Measurements from ENCODE around the gene BAMBI.

BAMBI gene

DNA sequence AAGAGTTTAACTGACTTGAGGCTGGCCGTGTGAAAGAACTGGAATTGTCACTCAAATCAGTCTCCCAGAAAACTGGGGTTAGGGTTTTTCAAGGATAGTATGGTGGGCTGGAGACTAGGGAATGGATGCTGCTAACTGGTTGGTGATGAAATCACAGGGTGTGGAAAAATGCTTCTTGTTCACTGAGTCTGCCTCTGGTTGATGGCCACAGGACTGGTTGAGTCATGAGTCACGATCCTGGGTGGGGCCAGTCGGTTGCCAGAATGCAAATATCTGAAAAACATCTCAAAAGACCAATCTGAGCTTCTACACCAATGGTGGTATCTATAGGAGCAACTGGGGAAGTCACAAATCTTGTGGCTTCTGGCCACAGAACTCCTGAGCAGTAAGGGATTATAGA is 16.3 kb upstream of the BAMBI start:
- H3K79me2 ChIP-seq (ENCODE audit: insufficient read depth, low read length) = no peaks in the 10 kb centered on the region
- H3K4me1 ChIP-seq (ENCODE audit: insufficient read depth, low read length) = no peaks in the 10 kb centered on the region
- TF ChIP-seq, protein P1, sequence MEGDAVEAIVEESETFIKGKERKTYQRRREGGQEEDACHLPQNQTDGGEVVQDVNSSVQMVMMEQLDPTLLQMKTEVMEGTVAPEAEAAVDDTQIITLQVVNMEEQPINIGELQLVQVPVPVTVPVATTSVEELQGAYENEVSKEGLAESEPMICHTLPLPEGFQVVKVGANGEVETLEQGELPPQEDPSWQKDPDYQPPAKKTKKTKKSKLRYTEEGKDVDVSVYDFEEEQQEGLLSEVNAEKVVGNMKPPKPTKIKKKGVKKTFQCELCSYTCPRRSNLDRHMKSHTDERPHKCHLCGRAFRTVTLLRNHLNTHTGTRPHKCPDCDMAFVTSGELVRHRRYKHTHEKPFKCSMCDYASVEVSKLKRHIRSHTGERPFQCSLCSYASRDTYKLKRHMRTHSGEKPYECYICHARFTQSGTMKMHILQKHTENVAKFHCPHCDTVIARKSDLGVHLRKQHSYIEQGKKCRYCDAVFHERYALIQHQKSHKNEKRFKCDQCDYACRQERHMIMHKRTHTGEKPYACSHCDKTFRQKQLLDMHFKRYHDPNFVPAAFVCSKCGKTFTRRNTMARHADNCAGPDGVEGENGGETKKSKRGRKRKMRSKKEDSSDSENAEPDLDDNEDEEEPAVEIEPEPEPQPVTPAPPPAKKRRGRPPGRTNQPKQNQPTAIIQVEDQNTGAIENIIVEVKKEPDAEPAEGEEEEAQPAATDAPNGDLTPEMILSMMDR (IDR thresholded peaks at IDR 0.05; ENCODE audit: borderline replicate concordance, extremely low read depth, low read length, poor library complexity, severe bottlenecking) = no peak
- no peak overlapping the region for H3K27ac ChIP-seq (ENCODE audit: low read length)
- DNase-seq (no peak), ATAC-seq (ENCODE audit: insufficient read depth, low read depth) (no peak)
- H3K36me3 ChIP-seq (ENCODE audit: insufficient read depth, low read length) = no peaks in the 10 kb centered on the region
- no peaks in the 10 kb centered on the region for H3K9me3 ChIP-seq (ENCODE audit: insufficient read depth, low read length, severe bottlenecking)
- H4K20me1 ChIP-seq (ENCODE audit: insufficient read depth, low read length) = no peaks in the 10 kb centered on the region
- no peaks in the 10 kb centered on the region for H3K27me3 ChIP-seq (ENCODE audit: insufficient read depth, low read length, poor library complexity)
- H3K4me2 ChIP-seq (ENCODE audit: insufficient read depth, low read length) = no peak overlapping the region
- no peak overlapping the region for H3K9ac ChIP-seq (ENCODE audit: low read depth, low read length)
- no peak overlapping the region for H3K4me3 ChIP-seq (ENCODE audit: low read depth in 1 of 2, low read length in 2 of 2)
- no peak overlapping the region for H2AFZ ChIP-seq (ENCODE audit: low read depth, low read length)

GRCh38 chr10:28663576-28664368 is 13.5 kb upstream of the BAMBI start:
- ATAC-seq (ENCODE audit: insufficient read depth, low read depth) = peak; percentile 98

DNA sequence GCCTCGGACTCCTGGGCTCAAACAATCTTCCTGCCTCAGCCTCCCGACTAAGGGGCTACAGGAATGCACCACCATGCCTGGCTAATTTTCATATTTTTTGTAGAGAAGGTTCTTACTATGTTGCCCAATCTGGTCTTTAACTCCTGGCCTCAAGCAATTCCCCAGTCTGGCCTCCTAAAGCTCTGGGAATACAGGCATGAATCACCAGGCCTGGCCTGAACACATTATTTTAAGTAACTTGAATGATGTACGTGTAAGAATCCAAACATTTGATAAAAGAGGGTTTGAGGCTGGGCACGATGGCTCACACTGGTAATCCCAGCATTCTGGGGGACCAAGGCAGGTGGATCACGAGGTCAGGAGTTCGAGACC is 13.0 kb upstream of the BAMBI start:
- Histone ChIP-seq H3K4me2 (ENCODE audit: insufficient read depth, low read length) (no peak overlapping the region), H3K36me3 (ENCODE audit: insufficient read depth, low read length) (no peaks in the 10 kb centered on the region), H3K4me1 (ENCODE audit: insufficient read depth, low read length) (no peaks in the 10 kb centered on the region), H3K27ac (ENCODE audit: low read length) (no peak overlapping the region), H3K27me3 (ENCODE audit: insufficient read depth, low read length, poor library complexity) (no peaks in the 10 kb centered on the region), H3K79me2 (ENCODE audit: insufficient read depth, low read length) (no peaks in the 10 kb centered on the region), H4K20me1 (ENCODE audit: insufficient read depth, low read length) (no peaks in the 10 kb centered on the region; the same call in 1 of the 2 replicates), H2AFZ (ENCODE audit: low read depth, low read length) (no peak overlapping the region), H3K9ac (ENCODE audit: low read depth, low read length) (no peak overlapping the region), H3K9me3 (ENCODE audit: insufficient read depth, low read length, severe bottlenecking) (no peaks in the 10 kb centered on the region), H3K4me3 (ENCODE audit: low read depth in 1 of 2, low read length in 2 of 2) (no peak overlapping the region)
- no peak for DNase-seq
- no peak for ATAC-seq (ENCODE audit: insufficient read depth, low read depth)
- TF ChIP-seq, protein P1 (IDR thresholded peaks at IDR 0.05; ENCODE audit: borderline replicate concordance, extremely low read depth, low read length, poor library complexity, severe bottlenecking) = no peak
- TF ChIP-seq EZH2 (IDR thresholded peaks at IDR 0.05; ENCODE audit: borderline replicate concordance, low read depth, low read length, severe bottlenecking) = no peak

More at GRCh38 chr10:28663576-28664368, 13.5 kb upstream of the BAMBI start:
- H3K9me3 ChIP-seq (ENCODE audit: insufficient read depth, low read length, severe bottlenecking) = no peaks in the 10 kb centered on the region
- no peak overlapping the region for H3K4me2 ChIP-seq (ENCODE audit: insufficient read depth, low read length)
- H3K9ac ChIP-seq (ENCODE audit: low read depth, low read length) = no peak overlapping the region
- no peaks in the 10 kb centered on the region for H3K36me3 ChIP-seq (ENCODE audit: insufficient read depth, low read length)
- no peak overlapping the region for H3K4me3 ChIP-seq (ENCODE audit: low read depth in 1 of 2, low read length in 2 of 2)
- H3K4me1 ChIP-seq (ENCODE audit: insufficient read depth, low read length) = no peaks in the 10 kb centered on the region
- no peaks in the 10 kb centered on the region; the same call in 1 of the 2 replicates for H4K20me1 ChIP-seq (ENCODE audit: insufficient read depth, low read length)
- no peak overlapping the region for H3K27ac ChIP-seq (ENCODE audit: low read length)
- no peaks in the 10 kb centered on the region for H3K27me3 ChIP-seq (ENCODE audit: insufficient read depth, low read length, poor library complexity)
- no peak overlapping the region for H2AFZ ChIP-seq (ENCODE audit: low read depth, low read length)
- peak; percentile 74 for DNase-seq
- TF ChIP-seq, protein P1 (IDR thresholded peaks at IDR 0.05; ENCODE audit: borderline replicate concordance, extremely low read depth, low read length, poor library complexity, severe bottlenecking) = peak; percentile 97
- no peak for TF ChIP-seq EZH2 (IDR thresholded peaks at IDR 0.05; ENCODE audit: borderline replicate concordance, low read depth, low read length, severe bottlenecking)
- no peaks in the 10 kb centered on the region for H3K79me2 ChIP-seq (ENCODE audit: insufficient read depth, low read length)

All from DND-41 (cell line).